Retinal pigment epithelial cell (primary cell): ENCODE measurements around the gene MGLL.

Source experiments
- DNase-seq: peaks from one replicate; pipeline ENCODE4 v3.0.0-alpha.2; 2010; ENCODE audit warnings: low read depth
- H3K4me3 ChIP-seq: 2 replicates; pipeline ENCODE4 v1.5.1; 2011; ENCODE audit warnings: mild to moderate bottlenecking, low read length, control low read depth, moderate library complexity
- CTCF ChIP-seq: conservative IDR thresholded peaks from 2 replicates; pipeline ENCODE4 v1.5.1; 2011; ENCODE audit warnings: low read depth, low read length, control low read depth, inconsistent platforms

MGLL gene

GRCh38 chr3:127690823-127691452, 131.4 kb downstream of the MGLL start:
- no peak overlapping the region for H3K4me3 ChIP-seq
- DNase-seq, result no peak
- TF ChIP-seq CTCF, result peak; percentile 90

GRCh38 chr3:127690106-127690505, 132.2 kb downstream of the MGLL start:
- TF ChIP-seq CTCF, result no peak
- DNase-seq, result no peak
- H3K4me3 ChIP-seq, result no peak overlapping the region

- no peak overlapping the region for H3K4me3 ChIP-seq
- TF ChIP-seq CTCF, result no peak
- no peak for DNase-seq
Observed at GRCh38 chr3:127689266-127689860, 133.0 kb downstream of the MGLL start.

GRCh38 chr3:127688416-127689265, 133.7 kb downstream of the MGLL start:
- DNase-seq, result no peak
- H3K4me3 ChIP-seq, result no peak overlapping the region
- TF ChIP-seq CTCF, result no peak

- DNase-seq, result no peak
- no peak for TF ChIP-seq CTCF
- no peak overlapping the region for H3K4me3 ChIP-seq
Observed at GRCh38 chr3:127688022-127688415, 134.3 kb downstream of the MGLL start.

- H3K4me3 ChIP-seq, result no peak overlapping the region
- no peak for DNase-seq
- no peak for TF ChIP-seq CTCF
Observed at GRCh38 chr3:127687228-127687737, 135.0 kb downstream of the MGLL start.
